Spinal cord (tissue), 10 donors: Measurements from ENCODE around the gene CIC. TPM values are rescaled to one million over a fixed set of nuclear protein-coding genes. Genes with fewer than 3 reads are reported as not detected.

Experiments used
- DNase-seq, 6 donors: peaks; one replicate each; pipeline versions ENCODE4 v3.0.0 to v3.0.0-alpha.2; 2013 to 2015; ENCODE audit warnings: low spot score in 6 of 6, low read depth in 4 of 6
- H3K27ac ChIP-seq: one replicate; pipeline ENCODE4 v1.5.1; 2013; ENCODE audit warnings: low read depth, low read length, control low read depth
- H3K27me3 ChIP-seq: one replicate; pipeline ENCODE4 v1.6.1; 2013; ENCODE audit warnings: low read length; ENCODE audit not compliant: control insufficient read depth, insufficient read depth
- H3K36me3 ChIP-seq: one replicate; pipeline ENCODE4 v1.6.1; 2013; ENCODE audit warnings: low read length; ENCODE audit not compliant: control insufficient read depth, insufficient read depth
- H3K4me1 ChIP-seq: one replicate; pipeline ENCODE4 v1.6.1; 2013; ENCODE audit warnings: low read length; ENCODE audit not compliant: control insufficient read depth, insufficient read depth
- H3K4me3 ChIP-seq: one replicate; pipeline ENCODE4 v1.5.1; 2013; ENCODE audit warnings: low read depth, low read length, control low read depth
- H3K9me3 ChIP-seq: one replicate; pipeline ENCODE4 v1.6.1; 2013; ENCODE audit warnings: low read length; ENCODE audit not compliant: control insufficient read depth, insufficient read depth
- WGBS: methylation state at CpG from one replicate; pipeline ENCODE4 v1.1.5; 2013; ENCODE audit warnings: missing lambda C conversion rate; ENCODE audit not compliant: insufficient coverage; 5-methylcytosine and 5-hydroxymethylcytosine counted together
- polyA plus RNA-seq, 2 donors: library from polyadenylated mRNA; unstranded; fragments of 120-200 nt; gene quantifications; one replicate each; pipeline ENCODE4 v1.2.1, GENCODE V29; 2013; ENCODE audit not compliant: insufficient read length in 2 of 2
- total RNA-seq, 2 donors: library from RNA; depleted of rRNA in 1 of 2; stranded (reverse); fragments of 120-200 nt in 1 of 2; fragments of >200 nt in 1 of 2; gene quantifications; one replicate each; pipeline versions ENCODE4 v1.2.3 to v1.2.4, GENCODE V29; 2013 to 2014
- donor health status: healthy.

The CIC gene
- total and polyA plus RNA-seq, 4 donors: 21.0 to 91.1 (median 58.0) TPM

GRCh38 chr19:42281146-42281826, 12.2 kb downstream of the CIC start:
- peak in 2 of 6 donors; percentile 59 to 72 for DNase-seq
- Histone ChIP-seq H3K9me3 (no peaks in the 10 kb centered on the region), H3K27ac (peak overlapping the region; percentile 97), H3K27me3 (no peaks in the 10 kb centered on the region), H3K4me1 (peaks cover 78% of the 10 kb centered on the region), H3K36me3 (peaks cover 35% of the 10 kb centered on the region), H3K4me3 (peak overlapping the region; percentile 85)
- 2% methylated on average over 23 of the region's 25 CpGs for WGBS

GRCh38 chr19:42281827-42282762, 13.0 kb downstream of the CIC start:
- peaks cover 78% of the 10 kb centered on the region for H3K4me1 ChIP-seq
- H3K27ac ChIP-seq: peak overlapping the region; percentile 97
- no peaks in the 10 kb centered on the region for H3K27me3 ChIP-seq
- H3K36me3 ChIP-seq: peaks cover 33% of the 10 kb centered on the region
- peak in 2 of 6 donors; percentile 58 for DNase-seq
- H3K9me3 ChIP-seq: no peaks in the 10 kb centered on the region
- WGBS: 17% methylated on average over 5 of the region's 7 CpGs
- H3K4me3 ChIP-seq: peak overlapping the region; percentile 85

GRCh38 chr19:42282819-42283187, 13.8 kb downstream of the CIC start:
- Histone ChIP-seq H3K9me3 (no peaks in the 10 kb centered on the region), H3K36me3 (peaks cover 33% of the 10 kb centered on the region), H3K4me1 (peaks cover 71% of the 10 kb centered on the region), H3K27me3 (no peaks in the 10 kb centered on the region), H3K4me3 (peak overlapping the region; percentile 48), H3K27ac (peak overlapping the region; percentile 97)
- 32% methylated on average over 3 of the region's 4 CpGs for WGBS
- no peak for DNase-seq

GRCh38 chr19:42283188-42284065, 14.4 kb downstream of the CIC start:
- H3K27me3 ChIP-seq: no peaks in the 10 kb centered on the region
- 4% methylated on average over 55 of the region's 74 CpGs for WGBS
- H3K36me3 ChIP-seq: peaks cover 34% of the 10 kb centered on the region
- H3K4me1 ChIP-seq: peaks cover 65% of the 10 kb centered on the region
- H3K4me3 ChIP-seq: peak overlapping the region; percentile 48
- no peaks in the 10 kb centered on the region for H3K9me3 ChIP-seq
- peak overlapping the region; percentile 97 for H3K27ac ChIP-seq
- peak; percentile 82 to 99 (median 94) for DNase-seq

- H3K36me3 ChIP-seq: peaks cover 36% of the 10 kb centered on the region
- H3K4me3 ChIP-seq: no peak overlapping the region
- no peak overlapping the region for H3K27ac ChIP-seq
These were observed 15.0 kb downstream of the CIC start for GRCh38 chr19:42284066-42284501.

GRCh38 chr19:42284591-42285341, 15.7 kb downstream of the CIC start:
- Histone ChIP-seq H3K36me3 (peaks cover 43% of the 10 kb centered on the region), H3K27me3 (no peaks in the 10 kb centered on the region), H3K9me3 (no peaks in the 10 kb centered on the region), H3K27ac (peak overlapping the region; percentile 83), H3K4me1 (peaks cover 52% of the 10 kb centered on the region), H3K4me3 (peak overlapping the region; percentile 73)
- peak in 2 of 6 donors; percentile 27 to 47 for DNase-seq
- WGBS: under 1% methylated on average over 39 of the region's 41 CpGs

More at GRCh38 chr19:42284066-42284501, 15.0 kb downstream of the CIC start:
- WGBS: under 1% methylated on average over 60 of the region's 76 CpGs
- peak in 3 of 6 donors; percentile 60 to 90 (median 88) for DNase-seq
- Histone ChIP-seq H3K27me3 (no peaks in the 10 kb centered on the region), H3K9me3 (no peaks in the 10 kb centered on the region), H3K4me1 (peaks cover 58% of the 10 kb centered on the region)

GRCh38 chr19:42285541-42285941, 16.5 kb downstream of the CIC start:
- H3K27ac ChIP-seq: peak overlapping the region; percentile 83
- peaks cover 52% of the 10 kb centered on the region for H3K4me1 ChIP-seq
- 50% methylated on average over 3 of the region's 5 CpGs for WGBS
- peak in 1 of 6 donors; percentile 25 for DNase-seq
- H3K9me3 ChIP-seq: no peaks in the 10 kb centered on the region
- H3K27me3 ChIP-seq: no peaks in the 10 kb centered on the region
- peaks cover 51% of the 10 kb centered on the region for H3K36me3 ChIP-seq
- H3K4me3 ChIP-seq: peak overlapping the region; percentile 73

GRCh38 chr19:42285988-42286348, 16.9 kb downstream of the CIC start:
- Histone ChIP-seq H3K4me1 (peaks cover 50% of the 10 kb centered on the region), H3K27me3 (no peaks in the 10 kb centered on the region), H3K27ac (peak overlapping the region; percentile 40), H3K4me3 (peak overlapping the region; percentile 73), H3K36me3 (peaks cover 55% of the 10 kb centered on the region), H3K9me3 (no peaks in the 10 kb centered on the region)
- DNase-seq: no peak
- WGBS: 29% methylated on average over 4 of the region's 6 CpGs
